ENCODE measurements around the gene ACSS3.

Gene ACSS3

GRCh38 chr12:81297601-81298000, 219.7 kb downstream of the ACSS3 start:
- no peak for DNase-seq (ENCODE audit: low read depth)

- DNase-seq (ENCODE audit: low read depth): no peak
These were observed 222.6 kb downstream of the ACSS3 start for GRCh38 chr12:81300454-81300853.

- no peak for DNase-seq (ENCODE audit: low read depth)
These were observed 226.1 kb downstream of the ACSS3 start for GRCh38 chr12:81303935-81304334.
